IMR-90 (cell line): Measurements from ENCODE around the gene CARD10. TPM values are rescaled to one million over a fixed set of nuclear protein-coding genes. Genes with fewer than 3 reads are reported as not detected.
"Not testable (repeated sequence)": the region's sequence is repeated elsewhere in the genome, so short reads cannot be mapped to it uniquely, and the experiment has no call there.

ENCODE experiments used
- ATAC-seq: fragments of 200-7000 bp; cut with Tn5 transposase; 2 replicates; pipeline ENCODE4 v1.9.1; 2020; ENCODE audit warnings: low read depth, mild to moderate bottlenecking, moderate library complexity
- BruUV-seq: library from RNA; stranded (reverse); fragments of 400-500 nt; replicated peaks from 2 replicates; lab custom pipeline; 2021; lab: Mats Ljungman, UMichigan
- CTCF ChIA-PET: fragments of 300-600 bp; formaldehyde crosslinking; extraction: SDS; loops from one replicate; lab custom pipeline; 2021; ENCODE audit warnings: antibody characterized with exemption; lab: Yijun Ruan, JAX
- POLR2A ChIA-PET: fragments of 300-600 bp; sonication (Branson Sonifier 250); formaldehyde crosslinking; loops from one replicate; lab custom pipeline; 2022; ENCODE audit warnings: antibody characterized with exemption; ENCODE audit not compliant: unreplicated experiment; lab: Charles Lee
- DNase-seq: peaks from one replicate; pipeline ENCODE4 v3.0.0; 2013
- H2AFZ ChIP-seq: replicated peaks from 2 replicates; pipeline ENCODE3; 2013; ENCODE audit warnings: low read length, mild to moderate bottlenecking; ENCODE audit not compliant: poor library complexity
- H2AK5ac ChIP-seq: 2 replicates; pipeline ENCODE4 v1.6.1; 2013; ENCODE audit warnings: low read depth, low read length, inconsistent platforms
- H2AK9ac ChIP-seq: replicated peaks from 2 replicates; pipeline ENCODE3; 2013; ENCODE audit warnings: mild to moderate bottlenecking, low read depth, low read length, moderate library complexity; ENCODE audit not compliant: poor library complexity
- H2BK120ac ChIP-seq: 2 replicates; pipeline ENCODE4 v1.6.1; 2013; ENCODE audit warnings: low read depth, low read length, inconsistent platforms
- H2BK15ac ChIP-seq: 3 replicates; pipeline ENCODE4 v1.6.1; 2013; ENCODE audit warnings: low read depth, low read length, inconsistent platforms
- H2BK20ac ChIP-seq: 2 replicates; pipeline ENCODE4 v1.6.1; 2013; ENCODE audit warnings: low read depth, mild to moderate bottlenecking, inconsistent platforms, low read length, moderate library complexity
- H2BK5ac ChIP-seq: 2 replicates; pipeline ENCODE4 v1.6.1; 2013; ENCODE audit warnings: mild to moderate bottlenecking, low read depth, low read length, inconsistent platforms; ENCODE audit not compliant: poor library complexity, severe bottlenecking
- H3K14ac ChIP-seq: replicated peaks from 2 replicates; pipeline ENCODE4 v1.6.1; 2013; ENCODE audit warnings: low read depth, low read length, inconsistent platforms
- H3K18ac ChIP-seq: 2 replicates; pipeline ENCODE4 v1.6.1; 2013; ENCODE audit warnings: low read depth, low read length, control low read depth
- H3K23ac ChIP-seq: 2 replicates; pipeline ENCODE4 v1.6.1; 2013; ENCODE audit warnings: low read depth, low read length, inconsistent platforms
- H3K27ac ChIP-seq: 2 replicates; pipeline ENCODE4 v1.5.1; 2013; ENCODE audit warnings: mild to moderate bottlenecking, control low read depth, low read length; ENCODE audit not compliant: insufficient read depth
- H3K27me3 ChIP-seq: 2 replicates; pipeline ENCODE4 v1.6.1; 2013; ENCODE audit warnings: low read length; ENCODE audit not compliant: control insufficient read depth, insufficient read depth
- H3K36me3 ChIP-seq: 2 replicates; pipeline ENCODE4 v1.6.1; 2013; ENCODE audit warnings: low read length, mixed read lengths; ENCODE audit not compliant: control insufficient read depth, insufficient read depth
- H3K4ac ChIP-seq: 2 replicates; pipeline ENCODE4 v1.6.1; 2013; ENCODE audit warnings: low read depth, low read length, inconsistent platforms
- H3K4me1 ChIP-seq: 2 replicates; pipeline ENCODE4 v1.6.1; 2013; ENCODE audit warnings: low read length, mixed read lengths; ENCODE audit not compliant: control insufficient read depth, insufficient read depth
- H3K4me2 ChIP-seq: 2 replicates; pipeline ENCODE4 v1.6.1; 2013; ENCODE audit warnings: low read depth, mild to moderate bottlenecking, control low read depth, low read length, moderate library complexity
- H3K4me3 ChIP-seq: 2 replicates; pipeline ENCODE4 v1.5.1; 2013; ENCODE audit warnings: low read depth, mild to moderate bottlenecking, control low read depth, low read length, moderate library complexity; ENCODE audit not compliant: insufficient read depth
- H3K56ac ChIP-seq: 2 replicates; pipeline ENCODE4 v1.6.1; 2013; ENCODE audit warnings: low read length, inconsistent platforms; ENCODE audit not compliant: insufficient read depth; ENCODE audit errors: extremely low read depth
- H3K79me1 ChIP-seq, 2 experiments: 2 replicates each; pipeline ENCODE4 v1.6.1; 2013; ENCODE audit warnings: low read length in 2 of 2, inconsistent platforms in 1 of 2, low read depth in 1 of 2
- H3K9ac ChIP-seq: 2 replicates; pipeline ENCODE4 v1.6.1; 2013; ENCODE audit warnings: low read depth, low read length, control low read depth
- H3K9me1 ChIP-seq: 2 replicates; pipeline ENCODE4 v1.6.1; 2013; ENCODE audit warnings: low read length, inconsistent platforms; ENCODE audit not compliant: insufficient read depth
- H3K9me3 ChIP-seq: 2 replicates; pipeline ENCODE4 v1.6.1; 2013; ENCODE audit warnings: low read length; ENCODE audit not compliant: control insufficient read depth, insufficient read depth
- H4K20me1 ChIP-seq: 2 replicates; pipeline ENCODE4 v1.6.1; 2013; ENCODE audit warnings: low read length, inconsistent platforms; ENCODE audit not compliant: insufficient read depth
- H4K5ac ChIP-seq: 2 replicates; pipeline ENCODE4 v1.6.1; 2013; ENCODE audit warnings: mild to moderate bottlenecking, low read depth, low read length, control low read depth
- H4K8ac ChIP-seq, 2 experiments: 2 replicates each; pipeline ENCODE4 v1.6.1; 2013; ENCODE audit warnings: low read depth in 2 of 2, low read length in 2 of 2, control low read depth in 1 of 2, inconsistent platforms in 1 of 2
- H4K91ac ChIP-seq: 2 replicates; pipeline ENCODE4 v1.6.1; 2013; ENCODE audit warnings: low read depth, low read length, inconsistent platforms; ENCODE audit not compliant: insufficient read depth
- CEBPB ChIP-seq: IDR thresholded peaks from 2 replicates; pipeline ENCODE4 v1.6.1; 2012; ENCODE audit warnings: low read depth, low read length, improper control_type of control experiment
- ELK1 ChIP-seq: fragments of 150-350 bp; IDR thresholded peaks from 2 replicates; pipeline ENCODE4 v1.6.1; 2016; ENCODE audit warnings: low read depth, mild to moderate bottlenecking, low read length, moderate library complexity, borderline replicate concordance
- NFE2L2 ChIP-seq: fragments of 150-350 bp; IDR thresholded peaks from 2 replicates; pipeline ENCODE4 v1.6.1; 2016; ENCODE audit warnings: low read depth, mild to moderate bottlenecking, low read length
- POLR2A ChIP-seq: IDR thresholded peaks from 2 replicates; pipeline ENCODE4 v1.6.1; 2012; ENCODE audit warnings: mild to moderate bottlenecking, low read depth, low read length
- RAD21 ChIP-seq: IDR thresholded peaks from 2 replicates; pipeline ENCODE4 v1.6.1; 2012; ENCODE audit warnings: low read length, improper control_type of control experiment
- WGBS, 2 experiments: methylation state at CpG; one replicate each; pipeline versions ENCODE4 v1.1.5 to v1.1.7; 2013; ENCODE audit warnings: missing lambda C conversion rate in 2 of 2; ENCODE audit not compliant: insufficient read length in 1 of 2; ENCODE audit errors: extremely low coverage in 2 of 2; 5-methylcytosine and 5-hydroxymethylcytosine counted together
- dilution Hi-C: fragments of 300-500 bp; cut with HindIII; formaldehyde crosslinking; loops from one replicate; pipeline ENCODE4 v1.14.3; 2018; ENCODE audit warnings: low sequenced_read_pairs; ENCODE audit not compliant: unreplicated experiment
- in situ Hi-C: fragments of 300-500 bp; cut with MboI; formaldehyde crosslinking; loops from 3 replicates; pipeline ENCODE4 v1.14.3; 2019; ENCODE audit warnings: low sequenced_read_pairs, inconsistent platforms, mixed read lengths
- intact Hi-C: fragments of 100-400 bp; cut with micrococcal nuclease; formaldehyde crosslinking; loops from 2 replicates; pipeline ENCODE4 v1.10.0; 2022
- polyA plus RNA-seq, 3 experiments: library from polyadenylated mRNA; depleted of rRNA; stranded (reverse); fragments of >200 nt; gene quantifications; 2 replicates each; pipeline ENCODE4 v1.2.3, GENCODE V29; 2012; ENCODE audit warnings: low replicate concordance in 1 of 3
- total RNA-seq: library from RNA; depleted of rRNA; stranded (reverse); fragments of >200 nt; gene quantifications from 2 replicates; pipeline ENCODE4 v1.2.3, GENCODE V29; 2012

The CARD10 gene
- total and polyA plus RNA-seq, 2 of the 4 experiments (the other 2 are of a cell fraction) = 6.1 to 18.4 TPM

GRCh38 chr22:37551981-37552380, 32.8 kb upstream of the CARD10 start:
- Histone ChIP-seq H2AFZ (peak overlapping the region; percentile 93), H3K9me3 (no peaks in the 10 kb centered on the region), H3K9ac (peak overlapping the region; percentile 55), H3K4me2 (no peak overlapping the region), H3K18ac (peak overlapping the region; percentile 59; the same call in 1 of the 2 replicates), H2BK5ac (peak overlapping the region; percentile 15), H3K14ac (peak overlapping the region; percentile 82), H2AK5ac (peak overlapping the region; percentile 95), H2AK9ac (peak overlapping the region; percentile 96), H3K4ac (peak overlapping the region; percentile 92), H3K27me3 (no peaks in the 10 kb centered on the region), H3K27ac (peak overlapping the region; percentile 78), H2BK20ac (peak overlapping the region; percentile 77), H3K4me1 (peaks cover 23% of the 10 kb centered on the region), H4K91ac (peak overlapping the region; percentile 93), H2BK15ac (peak overlapping the region; percentile 94; the same call in 2 of the 3 replicates), H3K56ac (no peak overlapping the region), H3K23ac (peak overlapping the region; percentile 1; the same call in 1 of the 2 replicates), H4K20me1 (no peaks in the 10 kb centered on the region), H3K79me1 (peaks cover 0 to 11% of the 10 kb centered on the region in 2 experiments; a peak in 2 of 4 replicates), H3K36me3 (no peaks in the 10 kb centered on the region), H3K4me3 (no peak overlapping the region), H4K5ac (peak overlapping the region; percentile 74; the same call in 1 of the 2 replicates), H2BK120ac (peak overlapping the region; percentile 83), H4K8ac (peak overlapping the region; percentile 74 to 91; a peak in 3 of 4 replicates), H3K9me1 (peaks cover 19% of the 10 kb centered on the region)
- in situ Hi-C loops (no loop called here), intact Hi-C loops (no loop called here), dilution Hi-C loops (no loop called here)
- ChIA-PET CTCF (interaction anchor here (1.4 kb wide), 1 partner anchor 40 kb away, joined by 5 read pairs; no protein-coding TSS in a partner anchor), POLR2A (interaction anchor here (0.9 kb wide), 1 partner anchor 10 kb away, joined by 5 read pairs; no protein-coding TSS in a partner anchor)
- TF ChIP-seq ELK1 = no peak
- TF ChIP-seq POLR2A = no peak
- TF ChIP-seq NFE2L2 = no peak
- TF ChIP-seq RAD21 = no peak
- TF ChIP-seq CEBPB = no peak
- no TSS peak for BruUV-seq
- 0% methylated on average over 1 of the region's 6 CpGs; no CpG with 5 or more reads in 1 of the 2 experiments for WGBS, 2 experiments
- ATAC-seq = no peak
- no peak for DNase-seq

GRCh38 chr22:37550921-37551320, 31.7 kb upstream of the CARD10 start:
- BruUV-seq, H3K23ac ChIP-seq, H4K20me1 ChIP-seq, H3K18ac ChIP-seq, ATAC-seq, POLR2A ChIA-PET, H2AFZ ChIP-seq, H3K4me2 ChIP-seq, H3K27ac ChIP-seq, H3K36me3 ChIP-seq, H4K91ac ChIP-seq, H3K4me3 ChIP-seq, H2BK120ac ChIP-seq, dilution Hi-C loops, H4K8ac ChIP-seq, H4K5ac ChIP-seq, H3K14ac ChIP-seq, intact Hi-C loops, H3K27me3 ChIP-seq, H2BK5ac ChIP-seq, H3K9me3 ChIP-seq, H3K9ac ChIP-seq, in situ Hi-C loops, DNase-seq, H3K56ac ChIP-seq, H3K4ac ChIP-seq: not testable (repeated sequence)
- Histone ChIP-seq H2AK5ac (peak overlapping the region; percentile 51), H3K79me1 (peaks cover 0 to 11% of the 10 kb centered on the region in 2 experiments; a peak in 2 of 4 replicates), H3K9me1 (peaks cover 24% of the 10 kb centered on the region), H2BK15ac (peak overlapping the region; percentile 70; the same call in 2 of the 3 replicates), H2AK9ac (peak overlapping the region; percentile 88), H2BK20ac (0 out of 2 replicates have a peak overlapping the region, but pooled peaks have one; percentile 77), H3K4me1 (peaks cover 31% of the 10 kb centered on the region)
- 95% methylated on average over 5 of the region's 9 CpGs; no CpG with 5 or more reads in 1 of the 2 experiments for WGBS, 2 experiments
- CTCF ChIA-PET = interaction anchor here (1.0 to 2.7 kb wide), 3 partner anchors 11 to 42 kb away, joined by 3 to 14 read pairs (median 6); no protein-coding TSS in a partner anchor
